ENCODE data around the gene DOCK3.

DNA sequence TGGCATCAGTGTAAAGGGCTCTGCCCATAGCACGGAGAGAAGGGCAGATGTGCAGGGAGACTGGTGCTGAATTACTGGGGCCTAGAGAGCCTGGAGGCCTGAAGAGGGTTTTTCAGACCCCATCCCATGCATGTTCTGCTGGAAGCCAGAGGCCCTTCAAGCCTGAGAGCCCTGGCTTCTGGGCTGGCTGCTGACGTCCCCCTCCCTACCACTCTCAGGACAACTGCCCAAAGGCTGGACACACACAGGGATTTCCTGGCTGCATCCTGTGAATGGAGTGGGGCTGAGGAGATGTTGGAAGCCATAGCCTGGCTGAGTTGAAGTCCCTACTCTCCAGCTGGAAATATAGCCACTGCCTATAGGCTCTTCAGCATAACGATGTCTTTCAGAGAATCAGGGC is 16.9 kb upstream of the DOCK3 start:
- TF ChIP-seq, protein P1, sequence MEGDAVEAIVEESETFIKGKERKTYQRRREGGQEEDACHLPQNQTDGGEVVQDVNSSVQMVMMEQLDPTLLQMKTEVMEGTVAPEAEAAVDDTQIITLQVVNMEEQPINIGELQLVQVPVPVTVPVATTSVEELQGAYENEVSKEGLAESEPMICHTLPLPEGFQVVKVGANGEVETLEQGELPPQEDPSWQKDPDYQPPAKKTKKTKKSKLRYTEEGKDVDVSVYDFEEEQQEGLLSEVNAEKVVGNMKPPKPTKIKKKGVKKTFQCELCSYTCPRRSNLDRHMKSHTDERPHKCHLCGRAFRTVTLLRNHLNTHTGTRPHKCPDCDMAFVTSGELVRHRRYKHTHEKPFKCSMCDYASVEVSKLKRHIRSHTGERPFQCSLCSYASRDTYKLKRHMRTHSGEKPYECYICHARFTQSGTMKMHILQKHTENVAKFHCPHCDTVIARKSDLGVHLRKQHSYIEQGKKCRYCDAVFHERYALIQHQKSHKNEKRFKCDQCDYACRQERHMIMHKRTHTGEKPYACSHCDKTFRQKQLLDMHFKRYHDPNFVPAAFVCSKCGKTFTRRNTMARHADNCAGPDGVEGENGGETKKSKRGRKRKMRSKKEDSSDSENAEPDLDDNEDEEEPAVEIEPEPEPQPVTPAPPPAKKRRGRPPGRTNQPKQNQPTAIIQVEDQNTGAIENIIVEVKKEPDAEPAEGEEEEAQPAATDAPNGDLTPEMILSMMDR (conservative IDR thresholded peaks at IDR 0.05; ENCODE audit: low read depth, low read length) = no peak
- TF ChIP-seq RFX5 (IDR thresholded peaks at IDR 0.05; ENCODE audit: low read depth, low read length) (no peak), FOS (IDR thresholded peaks at IDR 0.05; ENCODE audit: low read depth, low read length) (no peak), POLR2A (IDR thresholded peaks at IDR 0.05; ENCODE audit: low read depth, low read length) (no peak), MXI1 (IDR thresholded peaks at IDR 0.05; ENCODE audit: borderline replicate concordance, low read depth, low read length) (no peak), RAD21 (IDR thresholded peaks at IDR 0.05; ENCODE audit: low read length) (no peak), RCOR1 (IDR thresholded peaks at IDR 0.05; ENCODE audit: insufficient replicate concordance, low read length) (no peak), MAZ (IDR thresholded peaks at IDR 0.05; ENCODE audit: borderline replicate concordance, low read depth, low read length) (no peak), CEBPB (IDR thresholded peaks at IDR 0.05; ENCODE audit: low read depth, low read length) (no peak), BHLHE40 (IDR thresholded peaks at IDR 0.05; ENCODE audit: low read depth, low read length) (no peak), SMC3 (IDR thresholded peaks at IDR 0.05; ENCODE audit: low read depth, low read length) (no peak), MAFK (IDR thresholded peaks at IDR 0.05; ENCODE audit: low read depth, low read length) (no peak)
- TF ChIP-seq, protein P2, sequence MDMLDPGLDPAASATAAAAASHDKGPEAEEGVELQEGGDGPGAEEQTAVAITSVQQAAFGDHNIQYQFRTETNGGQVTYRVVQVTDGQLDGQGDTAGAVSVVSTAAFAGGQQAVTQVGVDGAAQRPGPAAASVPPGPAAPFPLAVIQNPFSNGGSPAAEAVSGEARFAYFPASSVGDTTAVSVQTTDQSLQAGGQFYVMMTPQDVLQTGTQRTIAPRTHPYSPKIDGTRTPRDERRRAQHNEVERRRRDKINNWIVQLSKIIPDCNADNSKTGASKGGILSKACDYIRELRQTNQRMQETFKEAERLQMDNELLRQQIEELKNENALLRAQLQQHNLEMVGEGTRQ (IDR thresholded peaks at IDR 0.05; ENCODE audit: low read depth, low read length) = no peak
- TF ChIP-seq, protein P3, sequence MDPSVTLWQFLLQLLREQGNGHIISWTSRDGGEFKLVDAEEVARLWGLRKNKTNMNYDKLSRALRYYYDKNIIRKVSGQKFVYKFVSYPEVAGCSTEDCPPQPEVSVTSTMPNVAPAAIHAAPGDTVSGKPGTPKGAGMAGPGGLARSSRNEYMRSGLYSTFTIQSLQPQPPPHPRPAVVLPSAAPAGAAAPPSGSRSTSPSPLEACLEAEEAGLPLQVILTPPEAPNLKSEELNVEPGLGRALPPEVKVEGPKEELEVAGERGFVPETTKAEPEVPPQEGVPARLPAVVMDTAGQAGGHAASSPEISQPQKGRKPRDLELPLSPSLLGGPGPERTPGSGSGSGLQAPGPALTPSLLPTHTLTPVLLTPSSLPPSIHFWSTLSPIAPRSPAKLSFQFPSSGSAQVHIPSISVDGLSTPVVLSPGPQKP (IDR thresholded peaks at IDR 0.05; ENCODE audit: borderline replicate concordance, low read depth, low read length) = no peak

All from IMR-90 (cell line).